ENCODE measurements around the gene TRIM41. TPM values are rescaled to one million over a fixed set of nuclear protein-coding genes. Genes with fewer than 3 reads are reported as not detected.

Gene TRIM41
- total and polyA plus RNA-seq, 2 experiments from 2014 or later, result 6.2 to 8.7 TPM

- TF ChIP-seq ZNF462 (CRISPR knock-in tag; IDR thresholded peaks at IDR 0.05), result no peak
- TF ChIP-seq ETS1 (IDR thresholded peaks at IDR 0.05), result no peak
- no peak for TF ChIP-seq NANOG (IDR thresholded peaks at IDR 0.05; ENCODE audit: borderline replicate concordance)
- no peak for TF ChIP-seq REST (IDR thresholded peaks at IDR 0.05; ENCODE audit: unreplicated experiment)
- TF ChIP-seq JUNB (IDR thresholded peaks at IDR 0.05; ENCODE audit: unreplicated experiment), result no peak
- TF ChIP-seq CTCF (conservative IDR thresholded peaks at IDR 0.05; ENCODE audit: low read depth in 2 of 2), result no peak
- TF ChIP-seq CREB1 (CRISPR knock-in tag; IDR thresholded peaks at IDR 0.05; ENCODE audit: low read depth), result no peak
- no peak for TF ChIP-seq STAT1 (IDR thresholded peaks at IDR 0.05; ENCODE audit: unreplicated experiment)
- no peak for TF ChIP-seq ZNF331 (CRISPR knock-in tag; IDR thresholded peaks at IDR 0.05; ENCODE audit: low read depth)
- no peak for TF ChIP-seq EZH2phosphoT487 (IDR thresholded peaks at IDR 0.05; ENCODE audit: unreplicated experiment)
Measured at GRCh38 chr5:181232593-181232992, 9.5 kb downstream of the TRIM41 start (continued).

Data from GM23338 (cell line).